WTC11 (cell line): ENCODE measurements around the gene XPR1.

ENCODE experiments used
- ATF2 ChIP-seq: sonication (generic); formaldehyde crosslinking; IDR thresholded peaks from 2 replicates; pipeline ENCODE4 v1.8.1; 2022; ENCODE audit warnings: low read depth, missing genetic modification reagents, borderline replicate concordance
- CREB1 ChIP-seq: sonication (generic); formaldehyde crosslinking; IDR thresholded peaks from 2 replicates; pipeline ENCODE4 v1.8.0; 2023; ENCODE audit warnings: mild to moderate bottlenecking, missing genetic modification reagents
- CTCF ChIP-seq: fragments of 200-600 bp; IDR thresholded peaks from 2 replicates; pipeline ENCODE4 v1.8.0; 2022; ENCODE audit warnings: antibody characterized with exemption
- FOXJ3 ChIP-seq: sonication (generic); formaldehyde crosslinking; IDR thresholded peaks from 2 replicates; pipeline ENCODE4 v1.9.0; 2021; ENCODE audit warnings: missing genetic modification reagents, mild to moderate bottlenecking, borderline replicate concordance
- GRHL2 ChIP-seq: fragments of 250-450 bp; sonication (Bioruptor Pico); IDR thresholded peaks from 2 replicates; pipeline ENCODE4 v1.8.0; 2022; ENCODE audit warnings: mild to moderate bottlenecking, moderate library complexity; ENCODE audit not compliant: insufficient replicate concordance, severe bottlenecking
- NFYB ChIP-seq: sonication (generic); formaldehyde crosslinking; conservative IDR thresholded peaks from 2 replicates; pipeline ENCODE4 v1.8.0; 2022; ENCODE audit warnings: low read depth, missing genetic modification reagents
- NR2C2 ChIP-seq: sonication (generic); formaldehyde crosslinking; IDR thresholded peaks from 2 replicates; pipeline ENCODE4 v1.8.0; 2022; ENCODE audit warnings: mild to moderate bottlenecking, missing genetic modification reagents
- PREB ChIP-seq: sonication (generic); formaldehyde crosslinking; IDR thresholded peaks from 2 replicates; pipeline ENCODE4 v1.8.1; 2022; ENCODE audit warnings: mild to moderate bottlenecking, missing genetic modification reagents, moderate library complexity, borderline replicate concordance
- RELA ChIP-seq: sonication (generic); formaldehyde crosslinking; IDR thresholded peaks from 2 replicates; pipeline ENCODE4 v1.8.1; 2022; ENCODE audit warnings: missing genetic modification reagents, mild to moderate bottlenecking, borderline replicate concordance
- TEAD1 ChIP-seq: sonication (generic); formaldehyde crosslinking; IDR thresholded peaks from 2 replicates; pipeline ENCODE4 v1.8.0; 2022; ENCODE audit warnings: mild to moderate bottlenecking, missing genetic modification reagents
- ZBTB21 ChIP-seq: sonication (generic); formaldehyde crosslinking; IDR thresholded peaks from 2 replicates; pipeline ENCODE4 v1.8.1; 2023; ENCODE audit warnings: mild to moderate bottlenecking, missing genetic modification reagents, borderline replicate concordance
- ZBTB43 ChIP-seq: sonication (generic); formaldehyde crosslinking; IDR thresholded peaks from 2 replicates; pipeline ENCODE4 v1.8.1; 2023; ENCODE audit warnings: mild to moderate bottlenecking, missing genetic modification reagents
- ZNF219 ChIP-seq: sonication (generic); formaldehyde crosslinking; IDR thresholded peaks from 2 replicates; pipeline ENCODE4 v1.8.0; 2023; ENCODE audit warnings: missing genetic modification reagents, mild to moderate bottlenecking, borderline replicate concordance
- ZNF232 ChIP-seq: sonication (generic); formaldehyde crosslinking; IDR thresholded peaks from 2 replicates; pipeline ENCODE4 v1.8.0; 2022; ENCODE audit warnings: mild to moderate bottlenecking, missing genetic modification reagents

GRCh38 chr1:180862305-180862704 lies 230.5 kb downstream of the XPR1 start:
- no peak for TF ChIP-seq CTCF
- no peak for TF ChIP-seq ZNF232 (CRISPR knock-in tag)
- TF ChIP-seq ZBTB21 (CRISPR knock-in tag): no peak
- no peak for TF ChIP-seq NFYB
- no peak for TF ChIP-seq TEAD1
- TF ChIP-seq ZNF219 (CRISPR knock-in tag): no peak
- TF ChIP-seq ATF2 (CRISPR knock-in tag): no peak
- TF ChIP-seq CREB1 (CRISPR knock-in tag): no peak
- TF ChIP-seq GRHL2 (CRISPR knock-in tag): no peak
- no peak for TF ChIP-seq PREB (CRISPR knock-in tag)
- TF ChIP-seq NR2C2 (CRISPR knock-in tag): no peak
- no peak for TF ChIP-seq RELA (CRISPR knock-in tag)
- TF ChIP-seq ZBTB43 (CRISPR knock-in tag): no peak
- no peak for TF ChIP-seq FOXJ3
